ENCODE measurements around the gene MYO7B. TPM values are rescaled to one million over a fixed set of nuclear protein-coding genes. Genes with fewer than 3 reads are reported as not detected.
"Not testable (repeated sequence)": the region's sequence is repeated elsewhere in the genome, so short reads cannot be mapped to it uniquely, and the experiment has no call there.

The MYO7B gene
- total and polyA plus RNA-seq, 2 experiments from 2014 or later: 0.06 to 0.12 TPM

- H3K27ac ChIP-seq: no peak overlapping the region
- H3K27me3 ChIP-seq: no peaks in the 10 kb centered on the region
- no peaks in the 10 kb centered on the region for H3K36me3 ChIP-seq
- no peak for TF ChIP-seq CTCF (IDR thresholded peaks at IDR 0.05; ENCODE audit: low read depth, low read length)
- no peaks in the 10 kb centered on the region for H3K9me3 ChIP-seq (ENCODE audit: low read depth)
- H3K4me3 ChIP-seq: no peak overlapping the region
- H3K4me1 ChIP-seq (ENCODE audit: low read depth): no peaks in the 10 kb centered on the region
- DNase-seq (ENCODE audit: low read depth in 1 of 2, low spot score in 1 of 2): no peak
Observed at GRCh38 chr2:127566576-127566975, 31.1 kb downstream of the MYO7B start.

- no peak overlapping the region for H3K4me3 ChIP-seq
- H3K36me3 ChIP-seq: no peaks in the 10 kb centered on the region
- no peaks in the 10 kb centered on the region for H3K4me1 ChIP-seq (ENCODE audit: low read depth)
- no peak for DNase-seq (ENCODE audit: low read depth in 1 of 2, low spot score in 1 of 2)
- no peaks in the 10 kb centered on the region for H3K27me3 ChIP-seq
- no peak for TF ChIP-seq CTCF (IDR thresholded peaks at IDR 0.05; ENCODE audit: low read depth, low read length)
- H3K9me3 ChIP-seq (ENCODE audit: low read depth): no peaks in the 10 kb centered on the region
- no peak overlapping the region for H3K27ac ChIP-seq
Observed at GRCh38 chr2:127567351-127567854, 31.9 kb downstream of the MYO7B start.

- Histone ChIP-seq H3K4me1 (ENCODE audit: low read depth) (no peaks in the 10 kb centered on the region), H3K9me3 (ENCODE audit: low read depth) (no peaks in the 10 kb centered on the region), H3K36me3 (no peaks in the 10 kb centered on the region), H3K4me3 (no peak overlapping the region), H3K27me3 (no peaks in the 10 kb centered on the region), H3K27ac (no peak overlapping the region)
- no peak for TF ChIP-seq CTCF (IDR thresholded peaks at IDR 0.05; ENCODE audit: low read depth, low read length)
- DNase-seq (ENCODE audit: low read depth in 1 of 2, low spot score in 1 of 2): no peak
Observed at GRCh38 chr2:127568128-127568527, 32.6 kb downstream of the MYO7B start.

- Histone ChIP-seq H3K27me3 (no peaks in the 10 kb centered on the region), H3K4me3 (no peak overlapping the region), H3K36me3 (no peaks in the 10 kb centered on the region), H3K4me1 (ENCODE audit: low read depth) (no peaks in the 10 kb centered on the region), H3K27ac (no peak overlapping the region), H3K9me3 (ENCODE audit: low read depth) (no peaks in the 10 kb centered on the region)
- DNase-seq (ENCODE audit: low read depth in 1 of 2, low spot score in 1 of 2): no peak
- TF ChIP-seq CTCF (IDR thresholded peaks at IDR 0.05; ENCODE audit: low read depth, low read length): no peak
Observed at GRCh38 chr2:127569666-127570065, 34.2 kb downstream of the MYO7B start.

- Histone ChIP-seq H3K9me3 (ENCODE audit: low read depth) (no peaks in the 10 kb centered on the region), H3K36me3 (no peaks in the 10 kb centered on the region), H3K27me3 (no peaks in the 10 kb centered on the region), H3K4me3 (no peak overlapping the region), H3K27ac (no peak overlapping the region), H3K4me1 (ENCODE audit: low read depth) (no peaks in the 10 kb centered on the region)
- DNase-seq (ENCODE audit: low read depth in 1 of 2, low spot score in 1 of 2): no peak
- TF ChIP-seq CTCF (IDR thresholded peaks at IDR 0.05; ENCODE audit: low read depth, low read length): no peak
Observed at GRCh38 chr2:127570282-127571250, 35.1 kb downstream of the MYO7B start.

GRCh38 chr2:127572352-127572751 is 36.9 kb downstream of the MYO7B start:
- H3K36me3 ChIP-seq; H3K4me1 ChIP-seq (ENCODE audit: low read depth); DNase-seq (ENCODE audit: low read depth in 1 of 2, low spot score in 1 of 2); H3K27me3 ChIP-seq; H3K27ac ChIP-seq; H3K4me3 ChIP-seq; H3K9me3 ChIP-seq (ENCODE audit: low read depth): not testable (repeated sequence)
